SK-N-MC (cell line): ENCODE results near the gene FAM107B.

ENCODE experiments used
- EZH2 ChIP-seq: fragments of 200-600 bp; sonication (generic); IDR thresholded peaks from one replicate; pipeline ENCODE4 v1.6.1; 2017; ENCODE audit warnings: antibody characterized with exemption
- FOXP2 ChIP-seq: optimal IDR thresholded peaks from 2 replicates; pipeline ENCODE3; 2011; ENCODE audit warnings: mild to moderate bottlenecking, moderate library complexity; ENCODE audit not compliant: insufficient read depth; ENCODE audit errors: extremely low read length, control extremely low read depth
- POLR2AphosphoS5 ChIP-seq: IDR thresholded peaks from 2 replicates; pipeline ENCODE4 v1.6.1; 2012; ENCODE audit warnings: mild to moderate bottlenecking, low read depth, low read length, borderline replicate concordance

- TF ChIP-seq POLR2AphosphoS5 (no peak), EZH2 (no peak), FOXP2 (no peak)
Observed at GRCh38 chr10:14529351-14529750, 245.3 kb downstream of the FAM107B start.
